K562 (cell line): Measurements from ENCODE around the gene METTL21C. TPM values are rescaled to one million over a fixed set of nuclear protein-coding genes. Genes with fewer than 3 reads are reported as not detected.

Experiments used
- ATAC-seq: fragments of 200-7000 bp; cut with Tn5 transposase; 3 replicates; pipeline ENCODE4 v1.9.1; 2020; ENCODE audit warnings: moderate library complexity
- BruUV-seq: library from RNA; stranded (reverse); fragments of 400-500 nt; replicated peaks from 2 replicates; lab custom pipeline; 2021; lab: Mats Ljungman, UMichigan
- CTCF ChIA-PET: fragments of 300-600 bp; formaldehyde crosslinking; extraction: SDS; loops from one replicate; lab custom pipeline; 2021; ENCODE audit warnings: low intra/inter-chr PET ratio; lab: Yijun Ruan, JAX
- POLR2A ChIA-PET: fragments of 300-600, 350-650 bp; sonication (Branson Sonifier 250); formaldehyde crosslinking; extraction: SDS; loops from one replicate; lab custom pipeline; 2021; ENCODE audit warnings: antibody characterized with exemption, inconsistent platforms; lab: Yijun Ruan, JAX
- DNase-seq, 4 experiments: peaks; one replicate each; pipeline versions ENCODE4 v3.0.0 to v3.0.0-alpha.2; 2011 to 2018; ENCODE audit warnings: low spot score in 3 of 4, mixed read lengths in 3 of 4; ENCODE audit errors: extremely low read depth in 1 of 4
- FAIRE-seq: peaks from 2 replicates; lab custom pipeline; 2011; peaks lifted over from hg19 to GRCh38; lab: Jason Lieb, UNC
- H2AFZ ChIP-seq: 2 replicates; pipeline ENCODE4 v1.6.0; 2011; ENCODE audit warnings: low read depth, low read length, control low read depth, inconsistent platforms
- H3K27ac ChIP-seq: fragments of 200-600 bp; 3 replicates; pipeline ENCODE4 v1.8.0; 2011; ENCODE audit warnings: low read depth, mild to moderate bottlenecking, control low read depth, inconsistent platforms, low read length, moderate library complexity, mixed read lengths; ENCODE audit errors: extremely low read depth
- H3K27me3 ChIP-seq, 2 experiments: fragments of 300-600 bp in 1 of 2; 2 replicates in 1 of 2; 3 replicates in 1 of 2; pipeline versions ENCODE4 v1.6.0 to v1.8.0; 2011; ENCODE audit warnings: inconsistent platforms in 2 of 2, low read length in 2 of 2, mild to moderate bottlenecking in 1 of 2, mixed read lengths in 1 of 2, moderate library complexity in 1 of 2; ENCODE audit not compliant: control insufficient read depth in 2 of 2, insufficient read depth in 2 of 2
- H3K36me3 ChIP-seq: fragments of 300-600 bp; 3 replicates; pipeline ENCODE4 v1.8.0; 2011; ENCODE audit warnings: mild to moderate bottlenecking, low read length, inconsistent platforms; ENCODE audit not compliant: control insufficient read depth, insufficient read depth
- H3K4me1 ChIP-seq, 2 experiments: fragments of 200-600 bp in 1 of 2; replicated peaks in 1 of 2; 2 replicates in 1 of 2; 3 replicates in 1 of 2; pipeline versions ENCODE4 v1.5.1 to v1.8.0; 2011; ENCODE audit warnings: inconsistent platforms in 2 of 2, low read length in 2 of 2, mild to moderate bottlenecking in 1 of 2, mixed read lengths in 1 of 2, moderate library complexity in 1 of 2; ENCODE audit not compliant: control insufficient read depth in 2 of 2, insufficient read depth in 2 of 2
- H3K4me2 ChIP-seq: 2 replicates; pipeline ENCODE4 v1.6.1; 2011; ENCODE audit warnings: low read length, control low read depth, inconsistent platforms, mixed read lengths; ENCODE audit not compliant: insufficient read depth
- H3K4me3 ChIP-seq: fragments of 200-600 bp; sonication (generic), shearing (Covaris generic); 2 replicates; pipeline ENCODE4 v1.5.1; 2016; ENCODE audit warnings: control low read depth, inconsistent platforms
- H3K79me2 ChIP-seq: fragments of 200-600 bp; 3 replicates; pipeline ENCODE4 v1.8.0; 2011; ENCODE audit warnings: low read length, inconsistent platforms; ENCODE audit not compliant: control insufficient read depth, insufficient read depth
- H3K9ac ChIP-seq, 2 experiments: 2 replicates each; pipeline versions ENCODE4 v1.6.0 to v1.6.1; 2011; ENCODE audit warnings: low read depth in 2 of 2, low read length in 2 of 2, control low read depth in 1 of 2, inconsistent platforms in 1 of 2, mild to moderate bottlenecking in 1 of 2, mixed read lengths in 1 of 2; ENCODE audit not compliant: insufficient read depth in 1 of 2
- H3K9me1 ChIP-seq: one replicate; pipeline ENCODE4 v1.6.0; 2011; ENCODE audit warnings: inconsistent platforms, mild to moderate bottlenecking, low read length, moderate library complexity; ENCODE audit not compliant: control insufficient read depth, insufficient read depth
- H3K9me3 ChIP-seq: replicated peaks from 2 replicates; pipeline ENCODE4 v1.5.1; 2011; ENCODE audit warnings: low read depth, low read length, inconsistent platforms; ENCODE audit not compliant: control insufficient read depth, insufficient read depth
- H4K20me1 ChIP-seq: replicated peaks from 2 replicates; pipeline ENCODE4 v1.6.1; 2011; ENCODE audit warnings: low read length, inconsistent platforms, mixed read lengths; ENCODE audit not compliant: control insufficient read depth, insufficient read depth
- L3MBTL2 ChIP-seq: fragments of 450-650 bp; IDR thresholded peaks from 2 replicates; pipeline ENCODE4 v1.6.1; 2016; ENCODE audit warnings: mild to moderate bottlenecking, moderate library complexity
- MIER1 ChIP-seq: fragments of 450-650 bp; IDR thresholded peaks from 2 replicates; pipeline ENCODE4 v1.6.1; 2016; ENCODE audit warnings: antibody characterized with exemption, mild to moderate bottlenecking, low read depth
- ZNF583 ChIP-seq: fragments of 250-450 bp; sonication (Bioruptor Pico); IDR thresholded peaks from 2 replicates; pipeline ENCODE4 v1.4.0; 2020
- ZNF785 ChIP-seq: fragments of 250-450 bp; sonication (Bioruptor Pico); IDR thresholded peaks from 2 replicates; pipeline ENCODE4 v1.4.0; 2020; ENCODE audit warnings: mild to moderate bottlenecking
- WGBS: fragments of 100-300 bp; shearing (Covaris generic); methylation state at CpG from one replicate; pipeline ENCODE4 v1.1.6; 2016; ENCODE audit warnings: low coverage, mixed read lengths; ENCODE audit not compliant: insufficient coverage; ENCODE audit errors: missing lambda C conversion rate; 5-methylcytosine and 5-hydroxymethylcytosine counted together
- in situ Hi-C: fragments of 300-500 bp; cut with MboI; formaldehyde crosslinking; loops from 4 replicates; pipeline ENCODE4 v1.15.0; 2018; ENCODE audit warnings: inconsistent platforms, mixed read lengths
- intact Hi-C: fragments of 100-400 bp; cut with micrococcal nuclease; formaldehyde crosslinking; loops from 2 replicates; pipeline ENCODE4 v1.14.2; 2022
- polyA plus RNA-seq, 8 experiments: library from polyadenylated mRNA; depleted of rRNA in 4 of 8; stranded (reverse) in 5 of 8; unstranded in 3 of 8; fragments of >200 nt; fragmentation: Nextera tagmentation in 2 of 8; fragmentation: Illumina TruSeq in 1 of 8; extraction: Ambion mirVana in 2 of 8; extraction: Trizol in 1 of 8; gene quantifications; 2 replicates each; pipeline versions ENCODE4 v1.2.1 to v1.2.3, GENCODE V29; 2011 to 2014; ENCODE audit warnings: inconsistent platforms in 1 of 8, missing spikeins in 1 of 8
- total RNA-seq, 7 experiments: library from RNA; depleted of rRNA in 6 of 7; stranded (reverse); fragments of >200 nt in 6 of 7; fragmentation: Illumina TruSeq in 2 of 7; extraction: Trizol in 2 of 7; gene quantifications; 2 replicates each; pipeline versions ENCODE4 v1.2.1 to v1.2.3, GENCODE V29; 2011 to 2021; ENCODE audit warnings: low replicate concordance in 1 of 7
- TF ChIP-seq, protein P1 (sequence below), 2 experiments: fragments of 450-650 bp; conservative IDR thresholded peaks; 2 replicates each; pipeline ENCODE4 v1.6.1; 2017; ENCODE audit warnings: mild to moderate bottlenecking in 2 of 2, moderate library complexity in 2 of 2
- TF ChIP-seq, protein P2 (sequence below), 2 experiments: fragments of 450-650 bp in 1 of 2; sonication (generic) in 1 of 2; formaldehyde crosslinking; conservative IDR thresholded peaks; 2 replicates each; pipeline versions ENCODE4 v1.4.0 to v1.8.1; 2020 to 2022; ENCODE audit warnings: mild to moderate bottlenecking in 1 of 2, missing genetic modification reagents in 1 of 2
- TF ChIP-seq, protein P3 (sequence below): fragments of 450-650 bp; IDR thresholded peaks from 2 replicates; pipeline ENCODE4 v1.7.1; 2018; ENCODE audit warnings: mild to moderate bottlenecking, low read depth; ENCODE audit not compliant: partially characterized antibody

The METTL21C gene
- total and polyA plus RNA-seq, 9 of the 15 experiments (the other 6 are each of a cell fraction or from before 2014, with no cell fraction given) = not detected

DNA sequence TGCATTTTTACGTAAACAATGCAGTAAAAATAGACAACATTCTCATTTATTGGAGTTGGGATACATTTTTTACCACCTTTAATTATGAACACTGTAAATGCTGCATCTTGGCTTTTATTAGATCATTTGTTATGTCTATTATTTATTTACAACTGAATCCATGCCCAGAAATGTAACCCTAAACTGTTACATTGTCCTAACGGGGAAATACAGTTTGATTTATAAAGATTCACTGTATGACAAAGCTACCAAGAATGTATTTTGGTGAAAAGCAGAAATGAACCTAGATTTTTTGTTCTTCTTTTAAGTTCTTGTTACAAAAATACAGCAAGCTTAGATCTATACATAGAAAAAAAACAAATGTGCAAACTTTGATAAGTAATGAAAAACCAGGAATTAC lies 1.1 kb downstream of the METTL21C start:
- TF ChIP-seq ZNF583 (CRISPR knock-in tag) = no peak
- TF ChIP-seq, protein P1, sequence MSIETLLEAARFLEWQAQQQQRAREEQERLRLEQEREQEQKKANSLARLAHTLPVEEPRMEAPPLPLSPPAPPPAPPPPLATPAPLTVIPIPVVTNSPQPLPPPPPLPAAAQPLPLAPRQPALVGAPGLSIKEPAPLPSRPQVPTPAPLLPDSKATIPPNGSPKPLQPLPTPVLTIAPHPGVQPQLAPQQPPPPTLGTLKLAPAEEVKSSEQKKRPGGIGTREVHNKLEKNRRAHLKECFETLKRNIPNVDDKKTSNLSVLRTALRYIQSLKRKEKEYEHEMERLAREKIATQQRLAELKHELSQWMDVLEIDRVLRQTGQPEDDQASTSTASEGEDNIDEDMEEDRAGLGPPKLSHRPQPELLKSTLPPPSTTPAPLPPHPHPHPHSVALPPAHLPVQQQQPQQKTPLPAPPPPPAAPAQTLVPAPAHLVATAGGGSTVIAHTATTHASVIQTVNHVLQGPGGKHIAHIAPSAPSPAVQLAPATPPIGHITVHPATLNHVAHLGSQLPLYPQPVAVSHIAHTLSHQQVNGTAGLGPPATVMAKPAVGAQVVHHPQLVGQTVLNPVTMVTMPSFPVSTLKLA (conservative IDR thresholded peaks at IDR 0.05) = no peak
- TF ChIP-seq MIER1 = no peak
- FAIRE-seq = no peak
- Histone ChIP-seq H3K4me3 (no peak overlapping the region), H3K79me2 (no peaks in the 10 kb centered on the region), H3K27ac (no peak overlapping the region), H3K9me3 (no peaks in the 10 kb centered on the region), H4K20me1 (no peaks in the 10 kb centered on the region), H3K27me3 (peaks cover 10 to 48% of the 10 kb centered on the region in 2 experiments; a peak in 4 of 5 replicates), H3K4me2 (no peak overlapping the region), H3K36me3 (no peaks in the 10 kb centered on the region), H3K9ac (no peak overlapping the region), H3K9me1 (no peaks in the 10 kb centered on the region), H2AFZ (no peak overlapping the region), H3K4me1 (no peaks in the 10 kb centered on the region)
- ChIA-PET CTCF (no interaction called here), POLR2A (no interaction called here)
- no TSS peak for BruUV-seq
- in situ Hi-C loops (no loop called here), intact Hi-C loops (no loop called here)
- WGBS = 3% methylated on average over 2 of the region's 2 CpGs
- DNase-seq = no peak
- ATAC-seq = no peak

DNA sequence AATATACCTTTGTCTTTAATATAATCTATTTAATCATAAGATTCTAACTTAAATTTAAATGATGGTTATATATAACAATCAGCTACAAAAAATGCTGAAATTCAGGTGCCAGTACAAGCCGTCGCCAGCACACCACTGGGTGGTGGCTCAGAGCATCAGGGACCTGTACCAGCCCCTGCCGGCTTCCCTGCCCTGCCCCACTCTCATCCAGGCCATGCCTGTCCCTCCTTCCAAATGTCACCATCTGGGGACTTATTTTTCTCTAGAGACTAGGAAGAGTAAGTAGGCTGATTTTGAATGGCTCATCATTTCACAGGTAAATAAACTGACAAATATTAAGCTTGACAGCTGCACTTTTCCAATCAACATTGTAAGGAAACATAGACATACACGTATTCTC lies 1.6 kb downstream of the METTL21C start:
- Histone ChIP-seq H3K27ac (no peak overlapping the region), H3K36me3 (no peaks in the 10 kb centered on the region), H3K79me2 (no peaks in the 10 kb centered on the region), H3K4me3 (no peak overlapping the region), H3K27me3 (peaks cover 10 to 48% of the 10 kb centered on the region in 2 experiments; a peak in 4 of 5 replicates), H3K9ac (no peak overlapping the region), H3K9me3 (no peaks in the 10 kb centered on the region), H2AFZ (no peak overlapping the region), H3K4me2 (no peak overlapping the region), H3K4me1 (no peaks in the 10 kb centered on the region), H3K9me1 (no peaks in the 10 kb centered on the region), H4K20me1 (no peaks in the 10 kb centered on the region)
- WGBS = 0% methylated on average over 4 of the region's 4 CpGs
- DNase-seq (no peak), ATAC-seq (no peak), FAIRE-seq (no peak)
- in situ Hi-C loops (no loop called here), intact Hi-C loops (no loop called here)
- CTCF ChIA-PET = no interaction called here
- no TSS peak for BruUV-seq
- POLR2A ChIA-PET = no interaction called here
- TF ChIP-seq L3MBTL2 = no peak
- TF ChIP-seq, protein P2, sequence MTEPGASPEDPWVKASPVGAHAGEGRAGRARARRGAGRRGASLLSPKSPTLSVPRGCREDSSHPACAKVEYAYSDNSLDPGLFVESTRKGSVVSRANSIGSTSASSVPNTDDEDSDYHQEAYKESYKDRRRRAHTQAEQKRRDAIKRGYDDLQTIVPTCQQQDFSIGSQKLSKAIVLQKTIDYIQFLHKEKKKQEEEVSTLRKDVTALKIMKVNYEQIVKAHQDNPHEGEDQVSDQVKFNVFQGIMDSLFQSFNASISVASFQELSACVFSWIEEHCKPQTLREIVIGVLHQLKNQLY (CRISPR knock-in tag; conservative IDR thresholded peaks at IDR 0.05) = no peak
- TF ChIP-seq, protein P3, sequence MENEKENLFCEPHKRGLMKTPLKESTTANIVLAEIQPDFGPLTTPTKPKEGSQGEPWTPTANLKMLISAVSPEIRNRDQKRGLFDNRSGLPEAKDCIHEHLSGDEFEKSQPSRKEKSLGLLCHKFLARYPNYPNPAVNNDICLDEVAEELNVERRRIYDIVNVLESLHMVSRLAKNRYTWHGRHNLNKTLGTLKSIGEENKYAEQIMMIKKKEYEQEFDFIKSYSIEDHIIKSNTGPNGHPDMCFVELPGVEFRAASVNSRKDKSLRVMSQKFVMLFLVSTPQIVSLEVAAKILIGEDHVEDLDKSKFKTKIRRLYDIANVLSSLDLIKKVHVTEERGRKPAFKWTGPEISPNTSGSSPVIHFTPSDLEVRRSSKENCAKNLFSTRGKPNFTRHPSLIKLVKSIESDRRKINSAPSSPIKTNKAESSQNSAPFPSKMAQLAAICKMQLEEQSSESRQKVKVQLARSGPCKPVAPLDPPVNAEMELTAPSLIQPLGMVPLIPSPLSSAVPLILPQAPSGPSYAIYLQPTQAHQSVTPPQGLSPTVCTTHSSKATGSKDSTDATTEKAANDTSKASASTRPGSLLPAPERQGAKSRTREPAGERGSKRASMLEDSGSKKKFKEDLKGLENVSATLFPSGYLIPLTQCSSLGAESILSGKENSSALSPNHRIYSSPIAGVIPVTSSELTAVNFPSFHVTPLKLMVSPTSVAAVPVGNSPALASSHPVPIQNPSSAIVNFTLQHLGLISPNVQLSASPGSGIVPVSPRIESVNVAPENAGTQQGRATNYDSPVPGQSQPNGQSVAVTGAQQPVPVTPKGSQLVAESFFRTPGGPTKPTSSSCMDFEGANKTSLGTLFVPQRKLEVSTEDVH = no peak
- no peak for TF ChIP-seq ZNF785 (CRISPR knock-in tag)
